ENCODE measurements around the gene PRR20C. TPM values are rescaled to one million over a fixed set of nuclear protein-coding genes. Genes with fewer than 3 reads are reported as not detected.
"Not testable (repeated sequence)": the region's sequence is repeated elsewhere in the genome, so short reads cannot be mapped to it uniquely, and the experiment has no call there.

PRR20C gene
- total RNA-seq, result not detected

- H3K27ac ChIP-seq; intact Hi-C loops (cut with DNase I; ENCODE audit: low total_unique reads); H3K4me3 ChIP-seq; H3K27me3 ChIP-seq; DNase-seq; H3K36me3 ChIP-seq; H3K9me3 ChIP-seq; H3K4me1 ChIP-seq: not testable (repeated sequence)
These were observed at the start of gene PRR20C for GRCh38 chr13:57153761-57154160. Gene PRR20C, plus strand, starts transcription at chr13:57154061. Its CDS starts 387 bp downstream, at chr13:57154448.

- H3K4me3 ChIP-seq, result no peak overlapping the region
- H3K36me3 ChIP-seq, result no peaks in the 10 kb centered on the region
- H3K27me3 ChIP-seq, result no peaks in the 10 kb centered on the region
- no peak overlapping the region for H3K27ac ChIP-seq
- no peaks in the 10 kb centered on the region for H3K9me3 ChIP-seq
- no peaks in the 10 kb centered on the region for H3K4me1 ChIP-seq
- DNase-seq, result no peak
- TF ChIP-seq POLR2A (IDR thresholded peaks at IDR 0.05) (no peak), CTCF (IDR thresholded peaks at IDR 0.05) (no peak)
- intact Hi-C loops (cut with DNase I; ENCODE audit: low total_unique reads), result no loop called here
These were observed 38.9 kb upstream of the PRR20C start for GRCh38 chr13:57114945-57115344.

- H3K9me3 ChIP-seq, result no peaks in the 10 kb centered on the region
- no peak for DNase-seq
- H3K36me3 ChIP-seq, result no peaks in the 10 kb centered on the region
- no peak overlapping the region for H3K4me3 ChIP-seq
- H3K27ac ChIP-seq, result no peak overlapping the region
- intact Hi-C loops (cut with DNase I; ENCODE audit: low total_unique reads), result no loop called here
- no peak for TF ChIP-seq CTCF (IDR thresholded peaks at IDR 0.05)
- TF ChIP-seq POLR2A (IDR thresholded peaks at IDR 0.05), result no peak
- H3K4me1 ChIP-seq, result no peaks in the 10 kb centered on the region
- no peaks in the 10 kb centered on the region for H3K27me3 ChIP-seq
These were observed 30.2 kb upstream of the PRR20C start for GRCh38 chr13:57123681-57124080.

- DNase-seq, result no peak
- Histone ChIP-seq H3K9me3 (no peaks in the 10 kb centered on the region), H3K27ac (no peak overlapping the region), H3K36me3 (no peaks in the 10 kb centered on the region), H3K4me1 (no peaks in the 10 kb centered on the region), H3K4me3 (no peak overlapping the region), H3K27me3 (no peaks in the 10 kb centered on the region)
- no peak for TF ChIP-seq POLR2A (IDR thresholded peaks at IDR 0.05)
- no peak for TF ChIP-seq CTCF (IDR thresholded peaks at IDR 0.05)
- intact Hi-C loops (cut with DNase I; ENCODE audit: low total_unique reads), result no loop called here
These were observed 25.0 kb upstream of the PRR20C start for GRCh38 chr13:57128909-57129308.

- Histone ChIP-seq H3K27me3 (no peaks in the 10 kb centered on the region), H3K4me1 (no peaks in the 10 kb centered on the region), H3K27ac (no peak overlapping the region), H3K9me3 (no peaks in the 10 kb centered on the region), H3K4me3 (no peak overlapping the region), H3K36me3 (no peaks in the 10 kb centered on the region)
- TF ChIP-seq POLR2A (IDR thresholded peaks at IDR 0.05) (no peak), CTCF (IDR thresholded peaks at IDR 0.05) (no peak)
- intact Hi-C loops (cut with DNase I; ENCODE audit: low total_unique reads), result no loop called here
- no peak for DNase-seq
These were observed 17.8 kb upstream of the PRR20C start for GRCh38 chr13:57136093-57136492.

GRCh38 chr13:57137585-57137984, 16.3 kb upstream of the PRR20C start:
- Histone ChIP-seq H3K9me3 (no peaks in the 10 kb centered on the region), H3K36me3 (no peaks in the 10 kb centered on the region), H3K27me3 (no peaks in the 10 kb centered on the region), H3K4me3 (no peak overlapping the region), H3K4me1 (no peaks in the 10 kb centered on the region), H3K27ac (no peak overlapping the region)
- TF ChIP-seq CTCF (IDR thresholded peaks at IDR 0.05) (no peak), POLR2A (IDR thresholded peaks at IDR 0.05) (no peak)
- intact Hi-C loops (cut with DNase I; ENCODE audit: low total_unique reads), result no loop called here
- no peak for DNase-seq

Data from uterus (tissue), 4 donors.